ENCODE measurements around the gene CEACAM19.

DNA sequence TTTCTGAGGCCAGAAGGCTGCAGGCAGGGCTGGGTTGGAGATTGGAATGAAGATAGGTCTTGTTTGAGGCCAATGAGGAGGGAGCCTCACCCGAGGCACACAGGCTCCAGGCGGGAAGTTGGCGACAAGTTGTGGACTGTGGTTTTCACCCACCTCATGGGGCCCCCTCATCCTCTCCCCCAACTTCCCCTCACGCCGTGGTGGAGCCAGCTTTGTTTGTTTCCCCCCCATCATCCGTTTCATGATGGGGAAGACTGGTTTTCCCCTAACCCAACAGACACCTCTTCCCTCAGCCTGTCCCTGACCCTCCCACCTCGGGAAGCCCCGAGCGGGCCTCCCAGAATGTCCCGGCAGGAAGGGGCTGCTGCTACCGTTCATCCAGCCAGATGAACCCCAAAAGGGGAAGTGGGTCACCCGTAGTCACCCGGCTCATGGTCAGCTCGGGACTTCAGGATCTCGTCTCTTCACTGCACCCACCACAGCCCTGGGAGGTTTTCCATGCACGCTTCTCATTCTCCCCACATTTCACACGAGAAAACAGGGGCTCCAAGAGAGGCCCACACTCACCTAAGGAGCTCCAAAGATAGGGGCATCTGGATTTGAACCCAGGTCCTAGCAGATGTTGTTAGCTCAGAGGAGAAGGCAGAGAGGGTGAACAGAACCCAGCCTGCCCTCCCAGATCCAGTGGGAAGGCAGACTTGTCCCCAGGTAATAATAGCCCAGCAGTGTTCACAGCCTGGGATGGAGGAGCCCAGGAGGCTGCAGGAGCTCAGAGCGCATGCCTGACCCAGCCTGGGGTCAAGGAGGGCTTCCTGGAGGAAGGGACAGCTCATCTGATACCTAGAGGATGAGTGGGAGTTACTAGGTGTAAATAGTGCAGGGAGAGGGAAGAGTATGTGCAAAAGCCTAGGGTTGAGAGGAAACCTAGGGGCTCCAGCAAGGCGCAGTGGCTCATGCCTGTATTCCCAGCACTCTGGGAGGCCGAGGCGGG is 51.1 kb downstream of the CEACAM19 start:
- TF ChIP-seq USF2 (IDR thresholded peaks at IDR 0.05; ENCODE audit: borderline replicate concordance, low read depth, low read length) (no peak), EED (IDR thresholded peaks at IDR 0.05; ENCODE audit: low read depth) (peak; percentile 99), TCF12 (IDR thresholded peaks at IDR 0.05; ENCODE audit: low read depth, low read length) (0 out of 2 replicates have a peak, but pooled peaks have one; percentile 38), ZZZ3 (IDR thresholded peaks at IDR 0.05; ENCODE audit: control insufficient read depth, insufficient read length, low read depth) (no peak), CEBPB (IDR thresholded peaks at IDR 0.05; ENCODE audit: borderline replicate concordance in 1 of 2, low read depth in 2 of 2, low read length in 2 of 2) (no peak), CTCF (IDR thresholded peaks at IDR 0.05 in 2 of 3, conservative IDR thresholded peaks at IDR 0.05 in 1 of 3; ENCODE audit: control insufficient read depth in 2 of 3, extremely low read depth in 1 of 3, insufficient read depth in 1 of 3, low read depth in 3 of 3, low read length in 3 of 3) (no peak), ATF3 (IDR thresholded peaks at IDR 0.05; ENCODE audit: borderline replicate concordance, extremely low read depth, low read depth, low read length) (no peak), POLR2A (IDR thresholded peaks at IDR 0.05; ENCODE audit: low read depth, low read length) (no peak)
- TF ChIP-seq, protein P1, sequence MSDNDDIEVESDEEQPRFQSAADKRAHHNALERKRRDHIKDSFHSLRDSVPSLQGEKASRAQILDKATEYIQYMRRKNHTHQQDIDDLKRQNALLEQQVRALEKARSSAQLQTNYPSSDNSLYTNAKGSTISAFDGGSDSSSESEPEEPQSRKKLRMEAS (IDR thresholded peaks at IDR 0.05; ENCODE audit: low read depth, low read length), result no peak
